Sigmoid colon (tissue), 4 donors: Measurements from ENCODE around the gene FBLN2.

ENCODE experiments used
- EP300 ChIP-seq, 4 donors: sonication (generic); formaldehyde crosslinking; IDR thresholded peaks; one replicate each; pipeline ENCODE4 v1.6.1; 2017; ENCODE audit warnings: antibody characterized with exemption in 4 of 4
- TF ChIP-seq, protein P1 (sequence below), 4 experiments: fragments of 450-650 bp in 3 of 4; fragments of 200-600 bp in 1 of 4; IDR thresholded peaks; one replicate each; pipeline ENCODE4 v1.5.1; 2016 to 2019; ENCODE audit warnings: antibody characterized with exemption in 4 of 4, mild to moderate bottlenecking in 3 of 4, moderate library complexity in 2 of 4

DNA sequence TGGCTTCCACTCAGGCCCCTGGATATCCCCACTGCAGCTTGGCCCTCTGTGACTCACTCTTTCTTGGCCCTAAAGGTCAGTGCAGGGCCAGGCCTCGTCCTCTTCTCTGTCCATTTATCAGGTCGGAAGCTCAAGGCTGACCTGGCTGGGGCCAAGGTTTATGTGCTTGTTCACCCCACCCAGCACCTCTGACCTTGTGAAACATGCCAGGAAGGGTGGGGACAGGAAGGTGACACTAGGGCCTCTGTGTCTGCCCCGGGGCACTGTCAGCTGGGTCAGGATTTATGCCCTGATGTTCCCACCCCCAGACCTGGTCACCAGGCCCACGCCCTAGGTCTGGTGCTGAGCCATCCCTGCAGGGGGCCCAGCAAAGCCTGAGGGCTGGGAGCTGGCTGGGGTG, 103.8 kb downstream of the FBLN2 start:
- TF ChIP-seq, protein P1, sequence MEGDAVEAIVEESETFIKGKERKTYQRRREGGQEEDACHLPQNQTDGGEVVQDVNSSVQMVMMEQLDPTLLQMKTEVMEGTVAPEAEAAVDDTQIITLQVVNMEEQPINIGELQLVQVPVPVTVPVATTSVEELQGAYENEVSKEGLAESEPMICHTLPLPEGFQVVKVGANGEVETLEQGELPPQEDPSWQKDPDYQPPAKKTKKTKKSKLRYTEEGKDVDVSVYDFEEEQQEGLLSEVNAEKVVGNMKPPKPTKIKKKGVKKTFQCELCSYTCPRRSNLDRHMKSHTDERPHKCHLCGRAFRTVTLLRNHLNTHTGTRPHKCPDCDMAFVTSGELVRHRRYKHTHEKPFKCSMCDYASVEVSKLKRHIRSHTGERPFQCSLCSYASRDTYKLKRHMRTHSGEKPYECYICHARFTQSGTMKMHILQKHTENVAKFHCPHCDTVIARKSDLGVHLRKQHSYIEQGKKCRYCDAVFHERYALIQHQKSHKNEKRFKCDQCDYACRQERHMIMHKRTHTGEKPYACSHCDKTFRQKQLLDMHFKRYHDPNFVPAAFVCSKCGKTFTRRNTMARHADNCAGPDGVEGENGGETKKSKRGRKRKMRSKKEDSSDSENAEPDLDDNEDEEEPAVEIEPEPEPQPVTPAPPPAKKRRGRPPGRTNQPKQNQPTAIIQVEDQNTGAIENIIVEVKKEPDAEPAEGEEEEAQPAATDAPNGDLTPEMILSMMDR (IDR thresholded peaks at IDR 0.05) = no peak
- TF ChIP-seq EP300 (IDR thresholded peaks at IDR 0.05) = no peak
